H9 (cell line): ENCODE data around the gene TMCO4. TPM values are rescaled to one million over a fixed set of nuclear protein-coding genes. Genes with fewer than 3 reads are reported as not detected.

Experiments used
- DNase-seq: peaks from one replicate; pipeline ENCODE4 v3.0.0-alpha.2; 2017
- H2AFZ ChIP-seq: one replicate; pipeline ENCODE4 v1.6.1; 2013; ENCODE audit warnings: mild to moderate bottlenecking, low read length, control low read depth, moderate library complexity
- H2AK5ac ChIP-seq: 2 replicates; pipeline ENCODE4 v1.6.1; 2013; ENCODE audit warnings: low read length, control low read depth, mixed read lengths; ENCODE audit not compliant: insufficient read length
- H2BK120ac ChIP-seq: one replicate; pipeline ENCODE4 v1.6.1; 2013; ENCODE audit warnings: low read depth, mild to moderate bottlenecking, low read length, control low read depth, inconsistent platforms; ENCODE audit not compliant: poor library complexity, severe bottlenecking
- H2BK12ac ChIP-seq: 2 replicates; pipeline ENCODE4 v1.6.1; 2013; ENCODE audit warnings: low read length, control low read depth, mixed read lengths, low read depth; ENCODE audit not compliant: insufficient read length
- H2BK15ac ChIP-seq: 2 replicates; pipeline ENCODE4 v1.6.1; 2013; ENCODE audit warnings: low read depth, low read length, control low read depth
- H2BK20ac ChIP-seq: one replicate; pipeline ENCODE4 v1.6.1; 2013; ENCODE audit warnings: low read depth, mild to moderate bottlenecking, low read length, control low read depth, inconsistent platforms; ENCODE audit not compliant: poor library complexity, severe bottlenecking
- H2BK5ac ChIP-seq: 2 replicates; pipeline ENCODE4 v1.6.1; 2013; ENCODE audit warnings: low read length, control low read depth, mixed read lengths; ENCODE audit not compliant: insufficient read length
- H3K14ac ChIP-seq: 2 replicates; pipeline ENCODE4 v1.6.1; 2013; ENCODE audit warnings: low read length, control low read depth; ENCODE audit not compliant: insufficient read depth
- H3K18ac ChIP-seq: 2 replicates; pipeline ENCODE4 v1.6.1; 2013; ENCODE audit warnings: low read depth, mild to moderate bottlenecking, mixed read lengths, low read length, control low read depth; ENCODE audit not compliant: insufficient read length
- H3K23ac ChIP-seq: 2 replicates; pipeline ENCODE4 v1.6.1; 2013; ENCODE audit warnings: low read length, control low read depth, mixed read lengths, low read depth; ENCODE audit not compliant: insufficient read length
- H3K23me2 ChIP-seq: 2 replicates; pipeline ENCODE4 v1.6.1; 2013; ENCODE audit warnings: low read depth, mild to moderate bottlenecking, mixed read lengths, low read length, control low read depth; ENCODE audit not compliant: insufficient read length, poor library complexity, severe bottlenecking
- H3K27ac ChIP-seq: 2 replicates; pipeline ENCODE4 v1.5.1; 2013; ENCODE audit warnings: low read length, control low read depth, mixed read lengths, low read depth; ENCODE audit not compliant: insufficient read length
- H3K27me3 ChIP-seq: 2 replicates; pipeline ENCODE4 v1.6.1; 2013; ENCODE audit warnings: low read length, control low read depth, inconsistent platforms; ENCODE audit not compliant: insufficient read depth
- H3K4ac ChIP-seq: 2 replicates; pipeline ENCODE4 v1.6.1; 2013; ENCODE audit warnings: low read depth, mild to moderate bottlenecking, control low read depth, inconsistent platforms, low read length, moderate library complexity
- H3K4me1 ChIP-seq: 2 replicates; pipeline ENCODE4 v1.6.1; 2013; ENCODE audit warnings: low read length, control low read depth, inconsistent platforms; ENCODE audit not compliant: insufficient read depth
- H3K4me2 ChIP-seq: 2 replicates; pipeline ENCODE4 v1.6.1; 2013; ENCODE audit warnings: low read length, control low read depth, mixed read lengths; ENCODE audit not compliant: insufficient read length, insufficient read depth
- H3K56ac ChIP-seq: 2 replicates; pipeline ENCODE4 v1.6.1; 2013; ENCODE audit warnings: low read depth, mild to moderate bottlenecking, mixed read lengths, low read length, control low read depth; ENCODE audit not compliant: insufficient read length
- H3K79me1 ChIP-seq: 2 replicates; pipeline ENCODE4 v1.6.1; 2013; ENCODE audit warnings: low read depth, mild to moderate bottlenecking, moderate library complexity, low read length, control low read depth, inconsistent platforms; ENCODE audit not compliant: insufficient read depth, poor library complexity, severe bottlenecking
- H3K79me2 ChIP-seq: 2 replicates; pipeline ENCODE4 v1.6.1; 2013; ENCODE audit warnings: low read length, control low read depth, inconsistent platforms; ENCODE audit not compliant: insufficient read depth
- H3K9ac ChIP-seq: 2 replicates; pipeline ENCODE4 v1.6.1; 2013; ENCODE audit warnings: low read length, control low read depth, mixed read lengths; ENCODE audit not compliant: insufficient read length; ENCODE audit errors: extremely low read depth
- H3K9me3 ChIP-seq: one replicate; pipeline ENCODE4 v1.6.1; 2013; ENCODE audit warnings: low read depth, low read length, inconsistent platforms; ENCODE audit not compliant: control insufficient read depth
- H3T11ph ChIP-seq: one replicate; pipeline ENCODE4 v1.6.1; 2013; ENCODE audit warnings: mild to moderate bottlenecking, low read length, control low read depth, inconsistent platforms
- H4K20me1 ChIP-seq: one replicate; pipeline ENCODE4 v1.6.1; 2013; ENCODE audit not compliant: control insufficient read depth, insufficient read length, insufficient read depth
- H4K5ac ChIP-seq: 2 replicates; pipeline ENCODE4 v1.6.1; 2013; ENCODE audit warnings: low read depth, mild to moderate bottlenecking, mixed read lengths, low read length, control low read depth; ENCODE audit not compliant: insufficient read length
- H4K8ac ChIP-seq: replicated peaks from 2 replicates; pipeline ENCODE4 v1.6.1; 2013; ENCODE audit warnings: low read length, control low read depth, mixed read lengths, low read depth; ENCODE audit not compliant: insufficient read length
- H4K91ac ChIP-seq: 2 replicates; pipeline ENCODE4 v1.6.1; 2013; ENCODE audit warnings: low read depth, mild to moderate bottlenecking, moderate library complexity, mixed read lengths, low read length, control low read depth; ENCODE audit not compliant: insufficient read length
- H3K27ac Mint-ChIP-seq, 3 experiments: 2 replicates in 2 of 3; 3 replicates in 1 of 3; pipeline ENCODE4 v1.8.0; 2020 to 2021; ENCODE audit warnings: mixed read lengths in 3 of 3, mild to moderate bottlenecking in 1 of 3, moderate library complexity in 1 of 3
- H3K27me3 Mint-ChIP-seq: 2 replicates; pipeline ENCODE4 v1.8.0; 2021; ENCODE audit warnings: low read depth, mild to moderate bottlenecking, moderate library complexity, mixed read lengths
- H3K36me3 Mint-ChIP-seq, 3 experiments: 2 replicates in 2 of 3; 3 replicates in 1 of 3; pipeline ENCODE4 v1.8.0; 2020 to 2021; ENCODE audit warnings: low read depth in 3 of 3, mixed read lengths in 3 of 3; ENCODE audit not compliant: insufficient read depth in 1 of 3
- H3K4me1 Mint-ChIP-seq, 2 experiments: 2 replicates each; pipeline ENCODE4 v1.8.0; 2020; ENCODE audit warnings: mixed read lengths in 2 of 2
- H3K4me3 Mint-ChIP-seq, 2 experiments: 2 replicates in 1 of 2; 3 replicates in 1 of 2; pipeline ENCODE4 v1.8.0; 2020 to 2021; ENCODE audit warnings: mild to moderate bottlenecking in 2 of 2, mixed read lengths in 2 of 2, moderate library complexity in 1 of 2
- H3K9me3 Mint-ChIP-seq, 2 experiments: 2 replicates in 1 of 2; 3 replicates in 1 of 2; pipeline ENCODE4 v1.8.0; 2020; ENCODE audit warnings: mild to moderate bottlenecking in 2 of 2, mixed read lengths in 2 of 2, moderate library complexity in 1 of 2
- WGBS: extraction: QIAGEN DNeasy Blood & Tissue Kit; methylation state at CpG from one replicate; pipeline ENCODE4 v1.1.7; 2013; ENCODE audit warnings: missing lambda C conversion rate, low lambda C conversion rate, mixed read lengths; ENCODE audit not compliant: insufficient read length; ENCODE audit errors: extremely low coverage; 5-methylcytosine and 5-hydroxymethylcytosine counted together
- total RNA-seq: library from RNA; stranded (reverse); gene quantifications from 2 replicates; pipeline ENCODE4 v1.2.1, GENCODE V29; 2021
- TF ChIP-seq, protein P1 (sequence below): fragments of 200-600 bp; sonication (generic); conservative IDR thresholded peaks from 3 replicates; pipeline ENCODE4 v1.8.0; 2021; ENCODE audit warnings: antibody characterized with exemption, mild to moderate bottlenecking

TMCO4 gene
- total RNA-seq, 1 experiment from 2014 or later, result 4.0 TPM

DNA sequence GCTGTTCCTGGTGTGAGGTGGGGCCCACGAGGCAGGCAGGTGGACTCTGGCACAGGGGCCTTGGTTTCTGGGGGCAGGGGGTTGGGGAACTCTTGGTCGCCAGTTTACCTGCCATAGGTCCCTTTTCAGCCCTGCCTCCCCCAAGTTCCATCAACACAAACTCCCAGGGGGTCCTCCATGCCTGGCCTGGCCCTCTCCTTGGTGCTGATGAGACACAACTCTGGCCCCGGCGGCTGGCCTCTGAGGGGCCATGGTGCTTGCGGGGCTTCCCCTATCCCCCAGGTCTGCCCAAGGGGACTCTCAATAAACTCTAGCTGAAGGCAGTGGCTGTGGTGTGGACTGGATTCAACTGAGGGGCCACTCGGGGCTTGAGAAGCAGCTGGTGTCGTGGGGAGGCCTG lies 119.1 kb downstream of the TMCO4 start:
- Histone ChIP-seq H3K4me2 (no peak overlapping the region), H2AK5ac (no peak overlapping the region)

More for the DNA sequence above, 119.1 kb downstream of the TMCO4 start:
- no peak overlapping the region for H3K18ac ChIP-seq
- no peak overlapping the region for H2BK5ac ChIP-seq
- no peak overlapping the region for H3K23ac ChIP-seq
- TF ChIP-seq, protein P1, sequence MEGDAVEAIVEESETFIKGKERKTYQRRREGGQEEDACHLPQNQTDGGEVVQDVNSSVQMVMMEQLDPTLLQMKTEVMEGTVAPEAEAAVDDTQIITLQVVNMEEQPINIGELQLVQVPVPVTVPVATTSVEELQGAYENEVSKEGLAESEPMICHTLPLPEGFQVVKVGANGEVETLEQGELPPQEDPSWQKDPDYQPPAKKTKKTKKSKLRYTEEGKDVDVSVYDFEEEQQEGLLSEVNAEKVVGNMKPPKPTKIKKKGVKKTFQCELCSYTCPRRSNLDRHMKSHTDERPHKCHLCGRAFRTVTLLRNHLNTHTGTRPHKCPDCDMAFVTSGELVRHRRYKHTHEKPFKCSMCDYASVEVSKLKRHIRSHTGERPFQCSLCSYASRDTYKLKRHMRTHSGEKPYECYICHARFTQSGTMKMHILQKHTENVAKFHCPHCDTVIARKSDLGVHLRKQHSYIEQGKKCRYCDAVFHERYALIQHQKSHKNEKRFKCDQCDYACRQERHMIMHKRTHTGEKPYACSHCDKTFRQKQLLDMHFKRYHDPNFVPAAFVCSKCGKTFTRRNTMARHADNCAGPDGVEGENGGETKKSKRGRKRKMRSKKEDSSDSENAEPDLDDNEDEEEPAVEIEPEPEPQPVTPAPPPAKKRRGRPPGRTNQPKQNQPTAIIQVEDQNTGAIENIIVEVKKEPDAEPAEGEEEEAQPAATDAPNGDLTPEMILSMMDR, result no peak
- H3K79me1 ChIP-seq, result no peaks in the 10 kb centered on the region
- no peak overlapping the region for H3T11ph ChIP-seq
- Mint-ChIP-seq H3K27ac (no peak overlapping the region), H3K4me1 (peaks cover 18 to 42% of the 10 kb centered on the region in 2 experiments), H3K36me3 (no peaks in the 10 kb centered on the region), H3K9me3 (no peaks in the 10 kb centered on the region), H3K4me3 (no peak overlapping the region), H3K27me3 (peaks cover 16% of the 10 kb centered on the region)
- H3K79me2 ChIP-seq, result no peaks in the 10 kb centered on the region
- no peak overlapping the region for H2AFZ ChIP-seq
- H4K91ac ChIP-seq, result no peak overlapping the region
- no peak overlapping the region for H3K27ac ChIP-seq
- H2BK15ac ChIP-seq, result no peak overlapping the region
- no peak overlapping the region for H4K8ac ChIP-seq
- no peak overlapping the region for H2BK20ac ChIP-seq
- no peaks in the 10 kb centered on the region for H3K27me3 ChIP-seq
- no CpG with 5 or more reads among the region's 7 CpGs for WGBS
- no peak overlapping the region for H3K9ac ChIP-seq
- H2BK120ac ChIP-seq, result no peak overlapping the region
- no peak overlapping the region for H2BK12ac ChIP-seq
- no peaks in the 10 kb centered on the region for H3K9me3 ChIP-seq
- no peaks in the 10 kb centered on the region for H3K23me2 ChIP-seq
- no peak overlapping the region for H3K4ac ChIP-seq
- DNase-seq, result no peak
- H4K20me1 ChIP-seq, result no peaks in the 10 kb centered on the region
- no peak overlapping the region for H3K14ac ChIP-seq
- H3K4me1 ChIP-seq, result no peaks in the 10 kb centered on the region
- no peak overlapping the region for H3K56ac ChIP-seq
- H4K5ac ChIP-seq, result no peak overlapping the region
